ENCODE data around the gene BMERB1.
A peak's percentile ranks its signal among the peaks of the same experiment; 100 is the strongest.

Gene BMERB1

GRCh38 chr16:15617901-15618300, 183.5 kb downstream of the BMERB1 start:
- peaks cover 37 to 91% (median 60%) of the 10 kb centered on the region in 4 experiments for H3K36me3 ChIP-seq (ENCODE audit: control insufficient read depth in 4 of 4, insufficient read depth in 4 of 4, low read length in 3 of 4)
- H3K4me1 ChIP-seq (ENCODE audit: control extremely low read depth in 1 of 4, control insufficient read depth in 4 of 4, insufficient read depth in 4 of 4, low read length in 3 of 4) = no peaks in the 10 kb centered on the region
- no peaks in the 10 kb centered on the region for H3K27me3 ChIP-seq (replicated peaks in 2 of 5; ENCODE audit: control insufficient read depth in 4 of 5, insufficient read depth in 5 of 5, low read length in 4 of 5)
- no peak overlapping the region for H3K4me3 ChIP-seq (ENCODE audit: control insufficient read depth in 1 of 7, extremely low read depth in 1 of 7, insufficient read depth in 4 of 7, low read depth in 2 of 7, low read length in 6 of 7)
- no peak overlapping the region for H3K27ac ChIP-seq (ENCODE audit: insufficient read depth in 1 of 2, low read depth in 1 of 2, low read length in 2 of 2, poor library complexity in 1 of 2, severe bottlenecking in 2 of 2)
- ChIA-PET POLR2A (no interaction called here), CTCF (no interaction called here)
- no peaks in the 10 kb centered on the region for H3K9me3 ChIP-seq (ENCODE audit: control extremely low read depth in 1 of 5, control insufficient read depth in 4 of 5, insufficient read depth in 2 of 5, low read depth in 1 of 5, low read length in 4 of 5)
- DNase-seq = no peak
- 98% methylated on average over 4 of the region's 4 CpGs for WGBS (ENCODE audit: insufficient coverage)

DNA sequence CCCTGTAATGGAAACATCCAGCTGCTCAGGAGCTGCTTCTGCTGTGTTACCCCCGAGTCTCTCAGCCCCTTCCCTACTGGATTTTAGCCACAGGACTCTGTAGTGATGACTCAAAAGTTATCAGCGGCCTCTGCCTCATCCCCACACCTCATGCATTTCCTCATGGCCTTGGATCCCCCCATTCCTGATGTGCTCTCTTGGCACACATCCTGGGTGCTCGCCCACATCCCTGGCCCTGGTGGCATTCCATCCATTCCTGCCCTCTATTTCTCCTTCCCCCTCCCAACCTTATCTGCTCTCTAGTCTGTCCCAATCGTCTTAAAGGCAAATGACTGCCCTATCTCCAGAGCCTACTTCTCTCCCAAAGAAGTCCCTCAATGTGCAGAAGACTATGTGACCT, 184.0 kb downstream of the BMERB1 start:
- Histone ChIP-seq H3K36me3 (ENCODE audit: control insufficient read depth in 4 of 4, insufficient read depth in 4 of 4, low read length in 3 of 4) (peaks cover 37 to 91% (median 59%) of the 10 kb centered on the region in 4 experiments), H3K9me3 (ENCODE audit: control extremely low read depth in 1 of 5, control insufficient read depth in 4 of 5, insufficient read depth in 2 of 5, low read depth in 1 of 5, low read length in 4 of 5) (no peaks in the 10 kb centered on the region)

DNA sequence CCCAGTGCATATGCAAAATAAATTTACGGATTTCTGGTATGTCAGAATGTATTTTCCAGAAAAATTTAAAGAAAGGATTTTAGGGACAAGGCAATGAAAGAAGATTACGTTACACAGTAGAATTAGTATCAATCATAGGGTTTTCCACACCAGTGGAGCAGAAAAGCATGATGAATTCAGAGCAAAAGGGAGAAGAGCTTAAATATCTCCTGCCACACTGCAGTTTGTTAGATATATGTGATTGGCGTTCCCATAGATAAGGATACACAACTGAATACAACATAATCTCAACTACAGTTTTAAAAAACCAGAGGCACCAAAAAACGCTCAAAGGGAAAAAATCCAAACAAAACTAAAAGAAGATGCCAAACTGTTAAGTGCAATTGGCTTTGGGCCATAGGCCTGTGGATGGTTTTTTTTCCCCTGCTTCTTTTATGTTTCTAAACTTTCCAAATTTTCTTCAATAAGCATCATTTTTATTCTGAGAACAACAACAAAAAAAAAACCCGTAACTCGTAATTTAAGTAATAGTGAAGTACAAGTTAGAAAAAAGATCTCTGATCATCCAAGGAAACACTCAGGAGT, 186.3 kb downstream of the BMERB1 start:
- peak overlapping the region in 1 of 2 experiments; percentile 16 for H3K27ac ChIP-seq (ENCODE audit: insufficient read depth in 1 of 2, low read depth in 1 of 2, low read length in 2 of 2, poor library complexity in 1 of 2, severe bottlenecking in 2 of 2)
- peaks cover 45 to 97% (median 69%) of the 10 kb centered on the region in 4 experiments for H3K36me3 ChIP-seq (ENCODE audit: control insufficient read depth in 4 of 4, insufficient read depth in 4 of 4, low read length in 3 of 4)
- no peak for DNase-seq
- H3K4me1 ChIP-seq (ENCODE audit: control extremely low read depth in 1 of 4, control insufficient read depth in 4 of 4, insufficient read depth in 4 of 4, low read length in 3 of 4) = no peaks in the 10 kb centered on the region
- no peaks in the 10 kb centered on the region for H3K27me3 ChIP-seq (replicated peaks in 2 of 5; ENCODE audit: control insufficient read depth in 4 of 5, insufficient read depth in 5 of 5, low read length in 4 of 5)
- no CpG with 5 or more reads among the region's 6 CpGs for WGBS (ENCODE audit: insufficient coverage)
- H3K4me3 ChIP-seq (ENCODE audit: control insufficient read depth in 1 of 7, extremely low read depth in 1 of 7, insufficient read depth in 4 of 7, low read depth in 2 of 7, low read length in 6 of 7) = no peak overlapping the region
- no peaks in the 10 kb centered on the region for H3K9me3 ChIP-seq (ENCODE audit: control extremely low read depth in 1 of 5, control insufficient read depth in 4 of 5, insufficient read depth in 2 of 5, low read depth in 1 of 5, low read length in 4 of 5)
- POLR2A ChIA-PET = no interaction called here
- CTCF ChIA-PET = interaction anchor here (1.0 to 1.2 kb wide), 3 partner anchors 8 to 14 kb away, joined by 3 to 4 read pairs (median 3); no protein-coding TSS in a partner anchor

More for the DNA sequence above, 184.0 kb downstream of the BMERB1 start:
- no peak for DNase-seq
- 97% methylated on average over 4 of the region's 4 CpGs for WGBS (ENCODE audit: insufficient coverage)
- Histone ChIP-seq H3K27me3 (replicated peaks in 2 of 5; ENCODE audit: control insufficient read depth in 4 of 5, insufficient read depth in 5 of 5, low read length in 4 of 5) (no peaks in the 10 kb centered on the region), H3K4me3 (ENCODE audit: control insufficient read depth in 1 of 7, extremely low read depth in 1 of 7, insufficient read depth in 4 of 7, low read depth in 2 of 7, low read length in 6 of 7) (no peak overlapping the region), H3K27ac (ENCODE audit: insufficient read depth in 1 of 2, low read depth in 1 of 2, low read length in 2 of 2, poor library complexity in 1 of 2, severe bottlenecking in 2 of 2) (no peak overlapping the region), H3K4me1 (ENCODE audit: control extremely low read depth in 1 of 4, control insufficient read depth in 4 of 4, insufficient read depth in 4 of 4, low read length in 3 of 4) (no peaks in the 10 kb centered on the region)
- ChIA-PET CTCF (interaction anchor here (0.8 kb wide), 1 partner anchor 10 kb away, joined by 3 read pairs; no protein-coding TSS in a partner anchor), POLR2A (no interaction called here)

DNA sequence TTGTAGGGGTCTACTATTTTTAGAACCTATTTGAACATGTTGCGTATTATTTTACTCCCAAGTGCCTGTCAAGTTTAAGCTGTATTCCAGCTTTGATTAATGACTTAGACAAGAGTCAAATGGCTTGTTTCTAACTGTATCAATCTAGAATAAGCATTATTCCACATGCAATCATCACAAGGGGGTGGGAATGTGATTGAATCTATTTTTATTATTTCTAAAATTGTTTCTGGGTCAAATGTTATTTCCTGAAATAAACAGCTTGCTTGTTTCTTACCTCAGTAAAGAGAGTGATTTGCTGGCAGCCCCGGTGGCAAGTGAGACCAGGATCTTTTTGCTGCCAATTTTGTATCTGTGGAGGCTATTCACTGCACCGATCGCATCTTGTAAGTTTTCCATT, 187.1 kb downstream of the BMERB1 start:
- H3K27me3 ChIP-seq (replicated peaks in 2 of 5; ENCODE audit: control insufficient read depth in 4 of 5, insufficient read depth in 5 of 5, low read length in 4 of 5) = no peaks in the 10 kb centered on the region
- no peak overlapping the region for H3K27ac ChIP-seq (ENCODE audit: insufficient read depth in 1 of 2, low read depth in 1 of 2, low read length in 2 of 2, poor library complexity in 1 of 2, severe bottlenecking in 2 of 2)
- peaks cover 41 to 96% (median 66%) of the 10 kb centered on the region in 4 experiments for H3K36me3 ChIP-seq (ENCODE audit: control insufficient read depth in 4 of 4, insufficient read depth in 4 of 4, low read length in 3 of 4)
- CTCF ChIA-PET = interaction anchor here (1.0 to 1.6 kb wide), 4 partner anchors 9 to 195 kb away, joined by 3 to 4 read pairs (median 4); no protein-coding TSS in a partner anchor
- H3K4me3 ChIP-seq (ENCODE audit: control insufficient read depth in 1 of 7, extremely low read depth in 1 of 7, insufficient read depth in 4 of 7, low read depth in 2 of 7, low read length in 6 of 7) = no peak overlapping the region
- H3K4me1 ChIP-seq (ENCODE audit: control extremely low read depth in 1 of 4, control insufficient read depth in 4 of 4, insufficient read depth in 4 of 4, low read length in 3 of 4) = no peaks in the 10 kb centered on the region
- DNase-seq = no peak
- 97% methylated on average over 3 of the region's 4 CpGs for WGBS (ENCODE audit: insufficient coverage)
- H3K9me3 ChIP-seq (ENCODE audit: control extremely low read depth in 1 of 5, control insufficient read depth in 4 of 5, insufficient read depth in 2 of 5, low read depth in 1 of 5, low read length in 4 of 5) = no peaks in the 10 kb centered on the region
- POLR2A ChIA-PET = no interaction called here

DNA sequence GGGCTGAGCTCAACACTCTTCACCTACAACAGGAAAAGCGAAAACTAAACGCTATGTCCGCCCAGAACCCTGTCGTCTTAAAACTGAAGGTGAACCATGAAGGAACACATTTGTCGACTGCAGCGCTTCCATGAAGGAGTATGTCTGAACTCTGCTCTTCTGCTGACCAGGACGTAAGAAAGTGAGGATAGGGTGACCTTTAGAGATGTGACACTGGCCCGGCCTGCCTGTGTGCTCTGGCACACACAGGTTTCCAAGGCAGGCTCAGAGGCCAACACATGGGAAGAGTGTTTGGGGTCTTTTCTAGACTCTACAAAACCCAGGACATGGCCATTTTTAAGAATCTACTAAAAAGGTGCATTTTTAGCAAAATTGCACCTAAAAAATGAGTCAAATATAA, 187.5 kb downstream of the BMERB1 start:
- Histone ChIP-seq H3K36me3 (ENCODE audit: control insufficient read depth in 4 of 4, insufficient read depth in 4 of 4, low read length in 3 of 4) (peaks cover 39 to 96% (median 62%) of the 10 kb centered on the region in 4 experiments), H3K27me3 (replicated peaks in 2 of 5; ENCODE audit: control insufficient read depth in 4 of 5, insufficient read depth in 5 of 5, low read length in 4 of 5) (no peaks in the 10 kb centered on the region), H3K4me1 (ENCODE audit: control extremely low read depth in 1 of 4, control insufficient read depth in 4 of 4, insufficient read depth in 4 of 4, low read length in 3 of 4) (no peaks in the 10 kb centered on the region), H3K27ac (ENCODE audit: insufficient read depth in 1 of 2, low read depth in 1 of 2, low read length in 2 of 2, poor library complexity in 1 of 2, severe bottlenecking in 2 of 2) (no peak overlapping the region), H3K4me3 (ENCODE audit: control insufficient read depth in 1 of 7, extremely low read depth in 1 of 7, insufficient read depth in 4 of 7, low read depth in 2 of 7, low read length in 6 of 7) (no peak overlapping the region), H3K9me3 (ENCODE audit: control extremely low read depth in 1 of 5, control insufficient read depth in 4 of 5, insufficient read depth in 2 of 5, low read depth in 1 of 5, low read length in 4 of 5) (no peaks in the 10 kb centered on the region)
- POLR2A ChIA-PET = no interaction called here
- CTCF ChIA-PET = interaction anchor here (1.0 to 1.6 kb wide), 4 partner anchors 9 to 196 kb away, joined by 3 to 4 read pairs (median 4); no protein-coding TSS in a partner anchor
- no peak for DNase-seq
- WGBS (ENCODE audit: insufficient coverage) = 97% methylated on average over 7 of the region's 8 CpGs

GRCh38 chr16:15631730-15632409, 197.5 kb downstream of the BMERB1 start:
- H3K27ac ChIP-seq (ENCODE audit: insufficient read depth in 1 of 2, low read depth in 1 of 2, low read length in 2 of 2, poor library complexity in 1 of 2, severe bottlenecking in 2 of 2) = no peak overlapping the region
- 100% methylated on average over 1 of the region's 2 CpGs for WGBS (ENCODE audit: insufficient coverage)
- H3K36me3 ChIP-seq (ENCODE audit: control insufficient read depth in 4 of 4, insufficient read depth in 4 of 4, low read length in 3 of 4) = peaks cover 38 to 91% (median 57%) of the 10 kb centered on the region in 4 experiments
- POLR2A ChIA-PET = interaction anchor here (1.0 to 1.2 kb wide), 2 partner anchors 10 to 11 kb away, joined by 3 to 6 read pairs; partner anchors contain the start of gene MARF1
- H3K9me3 ChIP-seq (ENCODE audit: control extremely low read depth in 1 of 5, control insufficient read depth in 4 of 5, insufficient read depth in 2 of 5, low read depth in 1 of 5, low read length in 4 of 5) = peaks cover 0 to 2% (median 0%) of the 10 kb centered on the region in 5 experiments
- DNase-seq = no peak
- CTCF ChIA-PET = no interaction called here
- peaks cover 4 to 12% (median 9%) of the 10 kb centered on the region in 4 experiments for H3K4me1 ChIP-seq (ENCODE audit: control extremely low read depth in 1 of 4, control insufficient read depth in 4 of 4, insufficient read depth in 4 of 4, low read length in 3 of 4)
- no peaks in the 10 kb centered on the region for H3K27me3 ChIP-seq (replicated peaks in 2 of 5; ENCODE audit: control insufficient read depth in 4 of 5, insufficient read depth in 5 of 5, low read length in 4 of 5)
- H3K4me3 ChIP-seq (ENCODE audit: control insufficient read depth in 1 of 7, extremely low read depth in 1 of 7, insufficient read depth in 4 of 7, low read depth in 2 of 7, low read length in 6 of 7) = no peak overlapping the region

- peak in 1 of 3 donors; percentile 6 for DNase-seq
- Histone ChIP-seq H3K4me3 (ENCODE audit: control insufficient read depth in 1 of 7, extremely low read depth in 1 of 7, insufficient read depth in 4 of 7, low read depth in 2 of 7, low read length in 6 of 7) (peak overlapping the region in 1 of 7 experiments; percentile 25), H3K9me3 (ENCODE audit: control extremely low read depth in 1 of 5, control insufficient read depth in 4 of 5, insufficient read depth in 2 of 5, low read depth in 1 of 5, low read length in 4 of 5) (peaks cover 0 to 2% (median 0%) of the 10 kb centered on the region in 5 experiments), H3K36me3 (ENCODE audit: control insufficient read depth in 4 of 4, insufficient read depth in 4 of 4, low read length in 3 of 4) (peaks cover 33 to 80% (median 56%) of the 10 kb centered on the region in 4 experiments), H3K4me1 (ENCODE audit: control extremely low read depth in 1 of 4, control insufficient read depth in 4 of 4, insufficient read depth in 4 of 4, low read length in 3 of 4) (peaks cover 13 to 24% (median 15%) of the 10 kb centered on the region in 4 experiments), H3K27ac (ENCODE audit: insufficient read depth in 1 of 2, low read depth in 1 of 2, low read length in 2 of 2, poor library complexity in 1 of 2, severe bottlenecking in 2 of 2) (peak overlapping the region in 1 of 2 experiments; percentile 67), H3K27me3 (replicated peaks in 2 of 5; ENCODE audit: control insufficient read depth in 4 of 5, insufficient read depth in 5 of 5, low read length in 4 of 5) (no peaks in the 10 kb centered on the region)
- WGBS (ENCODE audit: insufficient coverage) = 100% methylated on average over 4 of the region's 9 CpGs
- POLR2A ChIA-PET = no interaction called here
- CTCF ChIA-PET = interaction anchor here (1.8 kb wide), 1 partner anchor 46 kb away, joined by 6 read pairs; no protein-coding TSS in a partner anchor
These were observed 201.5 kb downstream of the BMERB1 start for GRCh38 chr16:15635926-15636325.
